Esophagus muscularis mucosa (tissue), 3 donors: ENCODE data around the gene KIZ.
"Not testable (repeated sequence)": the region's sequence is repeated elsewhere in the genome, so short reads cannot be mapped to it uniquely, and the experiment has no call there.

ENCODE experiments used
- POLR2AphosphoS5 ChIP-seq, 2 donors: sonication (generic); formaldehyde crosslinking; IDR thresholded peaks; one replicate each; pipeline ENCODE4 v1.6.1; 2017; ENCODE audit warnings: antibody characterized with exemption in 2 of 2
- TF ChIP-seq, protein P1 (sequence below), 3 experiments: fragments of 200-600 bp in 2 of 3; fragments of 450-650 bp in 1 of 3; sonication (generic) in 2 of 3; IDR thresholded peaks; one replicate each; pipeline ENCODE4 v1.5.1; 2017 to 2019; ENCODE audit warnings: antibody characterized with exemption in 3 of 3, mild to moderate bottlenecking in 2 of 3, moderate library complexity in 1 of 3

GRCh38 chr20:21247603-21248095 is 121.8 kb downstream of the KIZ start:
- TF ChIP-seq, protein P1, sequence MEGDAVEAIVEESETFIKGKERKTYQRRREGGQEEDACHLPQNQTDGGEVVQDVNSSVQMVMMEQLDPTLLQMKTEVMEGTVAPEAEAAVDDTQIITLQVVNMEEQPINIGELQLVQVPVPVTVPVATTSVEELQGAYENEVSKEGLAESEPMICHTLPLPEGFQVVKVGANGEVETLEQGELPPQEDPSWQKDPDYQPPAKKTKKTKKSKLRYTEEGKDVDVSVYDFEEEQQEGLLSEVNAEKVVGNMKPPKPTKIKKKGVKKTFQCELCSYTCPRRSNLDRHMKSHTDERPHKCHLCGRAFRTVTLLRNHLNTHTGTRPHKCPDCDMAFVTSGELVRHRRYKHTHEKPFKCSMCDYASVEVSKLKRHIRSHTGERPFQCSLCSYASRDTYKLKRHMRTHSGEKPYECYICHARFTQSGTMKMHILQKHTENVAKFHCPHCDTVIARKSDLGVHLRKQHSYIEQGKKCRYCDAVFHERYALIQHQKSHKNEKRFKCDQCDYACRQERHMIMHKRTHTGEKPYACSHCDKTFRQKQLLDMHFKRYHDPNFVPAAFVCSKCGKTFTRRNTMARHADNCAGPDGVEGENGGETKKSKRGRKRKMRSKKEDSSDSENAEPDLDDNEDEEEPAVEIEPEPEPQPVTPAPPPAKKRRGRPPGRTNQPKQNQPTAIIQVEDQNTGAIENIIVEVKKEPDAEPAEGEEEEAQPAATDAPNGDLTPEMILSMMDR (IDR thresholded peaks at IDR 0.05) = not testable (repeated sequence)
- not testable (repeated sequence) for TF ChIP-seq POLR2AphosphoS5 (IDR thresholded peaks at IDR 0.05)
